PFSK-1 (cell line): ENCODE data around the gene FAM210A.

Experiments used
- POLR2AphosphoS5 ChIP-seq: IDR thresholded peaks from 2 replicates; pipeline ENCODE4 v1.6.1; 2012; ENCODE audit warnings: low read depth, mild to moderate bottlenecking, control low read depth, low read length, moderate library complexity
- TAF1 ChIP-seq: IDR thresholded peaks from 2 replicates; pipeline ENCODE4 v1.6.1; 2012; ENCODE audit warnings: low read length, control low read depth, borderline replicate concordance; ENCODE audit not compliant: insufficient read depth

GRCh38 chr18:13619505-13620205, 106.7 kb downstream of the FAM210A start:
- no peak for TF ChIP-seq POLR2AphosphoS5
- no peak for TF ChIP-seq TAF1
